HL-60 (cell line): ENCODE data around the gene TMEM184A.

ENCODE experiments used
- DNase-seq, 2 experiments: peaks; one replicate each; pipeline ENCODE4 v3.0.0-alpha.2; 2010 to 2020; ENCODE audit warnings: low read depth in 1 of 2, low spot score in 1 of 2
- H3K27ac ChIP-seq: fragments of 250-450 bp; sonication (Bioruptor Pico); replicated peaks from 2 replicates; pipeline ENCODE4 v1.5.1; 2020; ENCODE audit warnings: mild to moderate bottlenecking, moderate library complexity
- H3K27me3 ChIP-seq: fragments of 250-450 bp; sonication (Bioruptor Pico); 2 replicates; pipeline ENCODE4 v1.5.1; 2021; ENCODE audit warnings: mild to moderate bottlenecking, moderate library complexity; ENCODE audit not compliant: insufficient read depth, poor library complexity, severe bottlenecking
- H3K4me3 ChIP-seq: replicated peaks from 2 replicates; pipeline ENCODE4 v1.5.1; 2011; ENCODE audit warnings: mild to moderate bottlenecking, control low read depth, low read length; ENCODE audit not compliant: insufficient read depth
- CTCF ChIP-seq: IDR thresholded peaks from one replicate; pipeline ENCODE4 v1.5.1; 2011; ENCODE audit warnings: low read length, control low read depth, inconsistent platforms; ENCODE audit not compliant: insufficient read depth
- GABPA ChIP-seq: IDR thresholded peaks from 2 replicates; pipeline ENCODE4 v1.6.1; 2012; ENCODE audit warnings: low read depth
- POLR2AphosphoS5 ChIP-seq: IDR thresholded peaks from 2 replicates; pipeline ENCODE4 v1.6.1; 2012; ENCODE audit warnings: low read depth
- SPI1 ChIP-seq: IDR thresholded peaks from 2 replicates; pipeline ENCODE4 v1.6.1; 2012; ENCODE audit warnings: low read depth, mild to moderate bottlenecking, borderline replicate concordance
- TF ChIP-seq, protein P1 (sequence below): IDR thresholded peaks from 2 replicates; pipeline ENCODE4 v1.6.1; 2012; ENCODE audit warnings: low read depth; ENCODE audit not compliant: insufficient replicate concordance

TMEM184A gene

GRCh38 chr7:1578513-1578912 lies 22.5 kb upstream of the TMEM184A start:
- DNase-seq: no peak
- Histone ChIP-seq H3K27ac (no peak overlapping the region), H3K4me3 (no peak overlapping the region), H3K27me3 (no peaks in the 10 kb centered on the region)
- no peak for TF ChIP-seq POLR2AphosphoS5
- no peak for TF ChIP-seq CTCF
- TF ChIP-seq, protein P1, sequence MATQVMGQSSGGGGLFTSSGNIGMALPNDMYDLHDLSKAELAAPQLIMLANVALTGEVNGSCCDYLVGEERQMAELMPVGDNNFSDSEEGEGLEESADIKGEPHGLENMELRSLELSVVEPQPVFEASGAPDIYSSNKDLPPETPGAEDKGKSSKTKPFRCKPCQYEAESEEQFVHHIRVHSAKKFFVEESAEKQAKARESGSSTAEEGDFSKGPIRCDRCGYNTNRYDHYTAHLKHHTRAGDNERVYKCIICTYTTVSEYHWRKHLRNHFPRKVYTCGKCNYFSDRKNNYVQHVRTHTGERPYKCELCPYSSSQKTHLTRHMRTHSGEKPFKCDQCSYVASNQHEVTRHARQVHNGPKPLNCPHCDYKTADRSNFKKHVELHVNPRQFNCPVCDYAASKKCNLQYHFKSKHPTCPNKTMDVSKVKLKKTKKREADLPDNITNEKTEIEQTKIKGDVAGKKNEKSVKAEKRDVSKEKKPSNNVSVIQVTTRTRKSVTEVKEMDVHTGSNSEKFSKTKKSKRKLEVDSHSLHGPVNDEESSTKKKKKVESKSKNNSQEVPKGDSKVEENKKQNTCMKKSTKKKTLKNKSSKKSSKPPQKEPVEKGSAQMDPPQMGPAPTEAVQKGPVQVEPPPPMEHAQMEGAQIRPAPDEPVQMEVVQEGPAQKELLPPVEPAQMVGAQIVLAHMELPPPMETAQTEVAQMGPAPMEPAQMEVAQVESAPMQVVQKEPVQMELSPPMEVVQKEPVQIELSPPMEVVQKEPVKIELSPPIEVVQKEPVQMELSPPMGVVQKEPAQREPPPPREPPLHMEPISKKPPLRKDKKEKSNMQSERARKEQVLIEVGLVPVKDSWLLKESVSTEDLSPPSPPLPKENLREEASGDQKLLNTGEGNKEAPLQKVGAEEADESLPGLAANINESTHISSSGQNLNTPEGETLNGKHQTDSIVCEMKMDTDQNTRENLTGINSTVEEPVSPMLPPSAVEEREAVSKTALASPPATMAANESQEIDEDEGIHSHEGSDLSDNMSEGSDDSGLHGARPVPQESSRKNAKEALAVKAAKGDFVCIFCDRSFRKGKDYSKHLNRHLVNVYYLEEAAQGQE: no peak
- TF ChIP-seq GABPA: no peak

DNA sequence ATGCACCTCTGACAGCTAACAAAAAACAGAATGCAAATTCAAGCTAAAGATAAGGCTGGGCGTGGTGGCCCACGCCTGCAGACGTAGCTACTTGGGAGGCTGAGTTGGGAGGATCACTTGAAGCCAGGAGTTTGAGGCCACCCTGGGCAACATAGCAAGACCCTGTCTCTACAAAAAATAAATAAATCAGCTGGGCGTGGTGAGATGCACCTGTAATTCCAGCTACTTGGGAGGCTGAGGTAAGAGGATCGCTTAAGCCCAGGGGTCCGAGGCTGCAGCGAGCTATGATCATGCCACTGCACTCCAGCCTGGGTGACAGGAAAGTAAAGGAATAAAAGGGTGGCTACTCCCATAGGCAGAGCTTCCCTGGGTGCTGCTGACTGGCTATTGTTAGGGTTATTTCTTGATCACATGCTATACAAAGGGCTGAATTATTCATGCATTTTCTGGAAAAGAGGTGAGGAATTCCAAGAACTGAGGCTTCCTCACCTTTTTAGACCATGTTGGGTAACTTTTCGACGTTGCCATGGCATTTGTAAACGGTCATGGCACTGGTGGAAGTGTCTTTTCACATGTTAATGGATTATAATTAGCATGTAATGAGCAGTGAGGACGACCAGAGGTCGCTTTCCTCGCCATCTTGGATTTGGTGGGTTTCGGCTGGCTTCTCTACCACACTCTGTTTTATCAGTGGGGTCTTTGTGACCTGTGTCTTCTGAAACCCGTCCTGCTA lies 20.7 kb upstream of the TMEM184A start:
- H3K27me3 ChIP-seq: no peaks in the 10 kb centered on the region
- TF ChIP-seq POLR2AphosphoS5 (no peak), GABPA (no peak), SPI1 (no peak), CTCF (no peak)
- TF ChIP-seq, protein P1: no peak
- no peak overlapping the region for H3K27ac ChIP-seq
- no peak for DNase-seq
- no peak overlapping the region for H3K4me3 ChIP-seq

DNA sequence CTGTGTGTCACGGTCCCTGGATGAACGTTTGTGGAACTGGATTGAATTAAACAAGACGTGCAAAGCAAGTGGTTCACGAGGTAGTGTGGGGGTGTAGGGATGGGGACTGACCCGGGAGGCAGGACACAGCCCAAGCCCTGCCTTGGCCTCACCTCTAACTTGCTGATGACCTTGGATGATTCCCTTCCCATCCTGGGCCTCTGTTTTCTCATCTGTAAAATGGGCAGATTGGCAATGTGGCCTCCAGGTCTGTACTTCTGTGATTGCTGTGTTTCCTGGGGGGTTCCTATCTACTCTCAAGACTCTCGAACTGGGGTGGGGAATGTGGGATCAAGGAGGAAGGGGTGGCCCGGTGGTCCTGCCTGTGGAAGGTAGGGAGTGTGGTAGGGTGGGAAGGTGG lies 19.8 kb upstream of the TMEM184A start:
- Histone ChIP-seq H3K4me3 (no peak overlapping the region), H3K27me3 (no peaks in the 10 kb centered on the region), H3K27ac (no peak overlapping the region)
- no peak for DNase-seq
- TF ChIP-seq GABPA: no peak

DNA sequence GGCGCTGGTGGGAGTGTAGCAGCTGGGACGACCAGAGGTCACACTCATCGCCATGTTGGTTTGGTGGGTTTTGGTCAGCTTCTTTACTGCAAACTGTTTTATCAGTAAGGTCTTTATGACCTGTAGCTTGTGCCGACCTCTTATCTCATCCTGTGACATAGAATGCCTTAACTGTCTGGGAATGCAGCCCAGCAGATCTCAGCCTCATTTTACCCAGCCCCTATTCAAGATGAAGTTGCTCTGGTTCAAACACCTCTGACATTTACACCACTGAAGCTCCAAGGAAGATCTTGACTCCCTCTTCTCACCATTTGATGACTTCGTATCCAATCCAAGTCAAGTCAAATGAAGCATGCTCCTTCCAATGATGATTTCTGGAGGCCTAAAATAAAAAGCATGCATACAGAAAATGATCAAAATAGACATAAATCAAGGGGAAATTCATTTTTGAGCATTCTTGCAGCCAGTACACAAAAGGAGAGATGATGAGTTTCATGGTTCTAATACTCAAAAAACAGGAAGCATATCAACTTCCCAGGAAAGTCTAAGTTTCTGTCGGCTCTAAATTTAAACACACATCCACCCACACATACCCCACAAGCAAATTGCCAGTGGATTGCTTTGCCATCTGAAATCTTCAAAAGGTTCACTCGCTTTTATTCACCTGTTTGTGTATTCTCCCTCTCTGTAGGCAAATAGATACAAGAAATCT lies 16.3 kb upstream of the TMEM184A start:
- TF ChIP-seq SPI1 (no peak), POLR2AphosphoS5 (no peak), GABPA (no peak), CTCF (no peak)
- TF ChIP-seq, protein P1: no peak
- Histone ChIP-seq H3K27me3 (no peaks in the 10 kb centered on the region), H3K27ac (no peak overlapping the region), H3K4me3 (no peak overlapping the region)
- no peak for DNase-seq
